K562 (cell line): ENCODE results near the gene RPL10A. TPM values are rescaled to one million over a fixed set of nuclear protein-coding genes. Genes with fewer than 3 reads are reported as not detected.

ENCODE experiments used
- BMI1 ChIP-seq: fragments of 150-350 bp; IDR thresholded peaks from 2 replicates; pipeline ENCODE4 v1.6.1; 2014; ENCODE audit warnings: low read length
- DMBX1 ChIP-seq: fragments of 250-450 bp; sonication (Bioruptor Pico); IDR thresholded peaks from 2 replicates; pipeline ENCODE4 v1.8.0; 2022; ENCODE audit warnings: inconsistent platforms, mild to moderate bottlenecking, moderate library complexity, borderline replicate concordance
- E2F3 ChIP-seq: fragments of 250-450 bp; sonication (Bioruptor Pico); IDR thresholded peaks from 2 replicates; pipeline ENCODE4 v1.4.0; 2020; ENCODE audit warnings: mild to moderate bottlenecking
- MCM3 ChIP-seq: fragments of 450-650 bp; IDR thresholded peaks from 2 replicates; pipeline ENCODE4 v1.6.1; 2016
- MTA2 ChIP-seq: fragments of 450-650 bp; IDR thresholded peaks from 2 replicates; pipeline ENCODE4 v1.6.1; 2016; ENCODE audit warnings: low read depth
- SLC30A9 ChIP-seq: fragments of 250-450 bp; sonication (Bioruptor Pico); IDR thresholded peaks from 2 replicates; pipeline ENCODE4 v1.8.0; 2022; ENCODE audit warnings: mild to moderate bottlenecking, moderate library complexity
- U2AF2 ChIP-seq: fragments of 200-400 bp; formaldehyde crosslinking; optimal IDR thresholded peaks from 2 replicates; pipeline ENCODE3; 2017; ENCODE audit warnings: low read depth, mild to moderate bottlenecking, low read length
- ZFP30 ChIP-seq: fragments of 250-450 bp; sonication (Bioruptor Pico); IDR thresholded peaks from 2 replicates; pipeline ENCODE4 v1.8.0; 2022; ENCODE audit warnings: moderate library complexity, mild to moderate bottlenecking, inconsistent platforms, borderline replicate concordance
- ZNF184 ChIP-seq: sonication (generic); formaldehyde crosslinking; IDR thresholded peaks from 2 replicates; pipeline ENCODE4 v1.5.0; 2020; ENCODE audit warnings: missing genetic modification reagents
- polyA plus RNA-seq, 8 experiments: library from polyadenylated mRNA; depleted of rRNA in 4 of 8; stranded (reverse) in 5 of 8; unstranded in 3 of 8; fragments of >200 nt; fragmentation: Nextera tagmentation in 2 of 8; fragmentation: Illumina TruSeq in 1 of 8; extraction: Ambion mirVana in 2 of 8; extraction: Trizol in 1 of 8; gene quantifications; 2 replicates each; pipeline versions ENCODE4 v1.2.1 to v1.2.3, GENCODE V29; 2011 to 2014; ENCODE audit warnings: inconsistent platforms in 1 of 8, missing spikeins in 1 of 8
- total RNA-seq, 7 experiments: library from RNA; depleted of rRNA in 6 of 7; stranded (reverse); fragments of >200 nt in 6 of 7; fragmentation: Illumina TruSeq in 2 of 7; extraction: Trizol in 2 of 7; gene quantifications; 2 replicates each; pipeline versions ENCODE4 v1.2.1 to v1.2.3, GENCODE V29; 2011 to 2021; ENCODE audit warnings: low replicate concordance in 1 of 7
- TF ChIP-seq, protein P1 (sequence below): fragments of 450-650 bp; formaldehyde crosslinking; IDR thresholded peaks from 2 replicates; pipeline ENCODE4 v1.4.0; 2020; ENCODE audit warnings: mild to moderate bottlenecking
- TF ChIP-seq, protein P2 (sequence below): IDR thresholded peaks from 2 replicates; pipeline ENCODE4 v1.6.1; 2011; ENCODE audit not compliant: insufficient read length; ENCODE audit errors: extremely low read depth
- TF ChIP-seq, protein P3 (sequence below): IDR thresholded peaks from 2 replicates; pipeline ENCODE4 v1.6.1; 2011; ENCODE audit warnings: borderline replicate concordance, low read depth, mild to moderate bottlenecking, moderate library complexity, low read length; ENCODE audit not compliant: insufficient read depth, poor library complexity, severe bottlenecking
- TF ChIP-seq, protein P4 (sequence below): sonication (generic); formaldehyde crosslinking; IDR thresholded peaks from 2 replicates; pipeline ENCODE4 v1.5.0; 2020; ENCODE audit warnings: missing genetic modification reagents

Gene RPL10A
- total and polyA plus RNA-seq, 9 of the 15 experiments (the other 6 are each of a cell fraction or from before 2014, with no cell fraction given) = 1,589 to 3,237 (median 2,116) TPM

DNA sequence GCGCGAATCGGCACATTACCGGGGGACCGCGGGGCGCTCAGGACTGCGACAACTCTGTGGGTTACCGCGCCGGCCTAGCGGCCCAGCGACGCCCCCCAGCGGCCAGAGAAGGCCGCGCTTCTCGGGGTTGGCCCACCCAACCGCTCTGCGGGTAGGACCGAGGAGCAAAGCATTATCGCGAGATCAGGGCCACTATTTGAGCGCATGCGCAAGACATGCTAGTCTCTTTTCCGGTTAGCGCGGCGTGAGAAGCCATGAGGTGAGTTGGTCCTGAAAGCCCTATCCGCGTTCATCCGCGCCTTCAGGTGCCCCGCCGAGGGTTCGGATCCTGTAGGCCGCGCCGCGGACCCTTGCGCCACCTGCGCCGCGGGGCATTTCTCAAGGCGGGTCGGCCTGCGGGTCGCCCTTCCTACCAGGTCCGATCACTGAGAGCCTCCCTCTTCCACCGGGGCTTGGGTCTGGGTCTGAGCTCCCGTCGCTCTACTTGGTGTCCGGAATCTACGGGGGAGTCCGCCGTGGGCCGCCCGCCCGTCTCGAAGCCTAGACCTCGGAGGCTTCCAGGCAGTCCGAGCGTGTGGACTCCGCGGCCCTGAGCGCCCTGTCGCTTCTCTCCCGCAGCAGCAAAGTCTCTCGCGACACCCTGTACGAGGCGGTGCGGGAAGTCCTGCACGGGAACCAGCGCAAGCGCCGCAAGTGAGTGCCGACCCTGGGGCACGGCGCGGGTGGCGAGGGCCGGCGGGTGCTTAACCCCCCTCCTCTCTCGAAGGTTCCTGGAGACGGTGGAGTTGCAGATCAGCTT is at the start of gene RPL10A (continued):
- TF ChIP-seq ZFP30 (CRISPR knock-in tag) (no peak), ZNF184 (no peak), MCM3 (no peak), U2AF2 (no peak), DMBX1 (CRISPR knock-in tag) (no peak), BMI1 (no peak; the same call in 1 of the 2 replicates), SLC30A9 (no peak), E2F3 (CRISPR knock-in tag) (peak; percentile 49; the same call in 1 of the 2 replicates), MTA2 (no peak; the same call in 1 of the 2 replicates)
- TF ChIP-seq, protein P1, sequence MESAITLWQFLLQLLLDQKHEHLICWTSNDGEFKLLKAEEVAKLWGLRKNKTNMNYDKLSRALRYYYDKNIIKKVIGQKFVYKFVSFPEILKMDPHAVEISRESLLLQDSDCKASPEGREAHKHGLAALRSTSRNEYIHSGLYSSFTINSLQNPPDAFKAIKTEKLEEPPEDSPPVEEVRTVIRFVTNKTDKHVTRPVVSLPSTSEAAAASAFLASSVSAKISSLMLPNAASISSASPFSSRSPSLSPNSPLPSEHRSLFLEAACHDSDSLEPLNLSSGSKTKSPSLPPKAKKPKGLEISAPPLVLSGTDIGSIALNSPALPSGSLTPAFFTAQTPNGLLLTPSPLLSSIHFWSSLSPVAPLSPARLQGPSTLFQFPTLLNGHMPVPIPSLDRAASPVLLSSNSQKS = no peak
- TF ChIP-seq, protein P2, sequence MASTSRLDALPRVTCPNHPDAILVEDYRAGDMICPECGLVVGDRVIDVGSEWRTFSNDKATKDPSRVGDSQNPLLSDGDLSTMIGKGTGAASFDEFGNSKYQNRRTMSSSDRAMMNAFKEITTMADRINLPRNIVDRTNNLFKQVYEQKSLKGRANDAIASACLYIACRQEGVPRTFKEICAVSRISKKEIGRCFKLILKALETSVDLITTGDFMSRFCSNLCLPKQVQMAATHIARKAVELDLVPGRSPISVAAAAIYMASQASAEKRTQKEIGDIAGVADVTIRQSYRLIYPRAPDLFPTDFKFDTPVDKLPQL = peak; percentile 82
- TF ChIP-seq, protein P3, sequence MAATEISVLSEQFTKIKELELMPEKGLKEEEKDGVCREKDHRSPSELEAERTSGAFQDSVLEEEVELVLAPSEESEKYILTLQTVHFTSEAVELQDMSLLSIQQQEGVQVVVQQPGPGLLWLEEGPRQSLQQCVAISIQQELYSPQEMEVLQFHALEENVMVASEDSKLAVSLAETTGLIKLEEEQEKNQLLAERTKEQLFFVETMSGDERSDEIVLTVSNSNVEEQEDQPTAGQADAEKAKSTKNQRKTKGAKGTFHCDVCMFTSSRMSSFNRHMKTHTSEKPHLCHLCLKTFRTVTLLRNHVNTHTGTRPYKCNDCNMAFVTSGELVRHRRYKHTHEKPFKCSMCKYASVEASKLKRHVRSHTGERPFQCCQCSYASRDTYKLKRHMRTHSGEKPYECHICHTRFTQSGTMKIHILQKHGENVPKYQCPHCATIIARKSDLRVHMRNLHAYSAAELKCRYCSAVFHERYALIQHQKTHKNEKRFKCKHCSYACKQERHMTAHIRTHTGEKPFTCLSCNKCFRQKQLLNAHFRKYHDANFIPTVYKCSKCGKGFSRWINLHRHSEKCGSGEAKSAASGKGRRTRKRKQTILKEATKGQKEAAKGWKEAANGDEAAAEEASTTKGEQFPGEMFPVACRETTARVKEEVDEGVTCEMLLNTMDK = peak; percentile 91
- TF ChIP-seq, protein P4, sequence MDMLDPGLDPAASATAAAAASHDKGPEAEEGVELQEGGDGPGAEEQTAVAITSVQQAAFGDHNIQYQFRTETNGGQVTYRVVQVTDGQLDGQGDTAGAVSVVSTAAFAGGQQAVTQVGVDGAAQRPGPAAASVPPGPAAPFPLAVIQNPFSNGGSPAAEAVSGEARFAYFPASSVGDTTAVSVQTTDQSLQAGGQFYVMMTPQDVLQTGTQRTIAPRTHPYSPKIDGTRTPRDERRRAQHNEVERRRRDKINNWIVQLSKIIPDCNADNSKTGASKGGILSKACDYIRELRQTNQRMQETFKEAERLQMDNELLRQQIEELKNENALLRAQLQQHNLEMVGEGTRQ = no peak
